Activated CD8-positive, alpha-beta memory T cell treated with anti-CD3 and anti-CD28 coated beads for 1 hour (primary cell): ENCODE measurements around the gene MBNL3.

Experiments used
- DNase-seq, 2 donors: peaks; one replicate each; pipeline ENCODE4 v3.0.0-alpha.2; 2020; ENCODE audit warnings: low read depth in 1 of 2; ENCODE audit errors: extremely low read depth in 1 of 2

The MBNL3 gene

GRCh38 chrX:132488819-132489577, at the start of gene MBNL3:
Gene MBNL3 (minus strand): TSS chrX:132489038. CDS start chrX:132439611, 49,427 bp downstream.
- DNase-seq = peak; percentile 27 to 39

- no peak for DNase-seq
These were observed 44.6 kb upstream of the MBNL3 start for GRCh38 chrX:132533409-132533808.

GRCh38 chrX:132532913-132533312, 44.1 kb upstream of the MBNL3 start:
- no peak for DNase-seq

- DNase-seq = no peak
These were observed 43.3 kb upstream of the MBNL3 start for GRCh38 chrX:132532097-132532496.

GRCh38 chrX:132520792-132521191, 32.0 kb upstream of the MBNL3 start:
- DNase-seq = no peak

GRCh38 chrX:132520213-132520612, 31.4 kb upstream of the MBNL3 start:
- no peak for DNase-seq

GRCh38 chrX:132518401-132518800, 29.6 kb upstream of the MBNL3 start:
- no peak for DNase-seq

- DNase-seq = no peak
These were observed 20.0 kb upstream of the MBNL3 start for GRCh38 chrX:132508834-132509233.

- no peak for DNase-seq
These were observed 16.3 kb upstream of the MBNL3 start for GRCh38 chrX:132505116-132505515.

GRCh38 chrX:132504417-132504816, 15.6 kb upstream of the MBNL3 start:
- DNase-seq = no peak

GRCh38 chrX:132501606-132502005, 12.8 kb upstream of the MBNL3 start:
- DNase-seq = no peak

- no peak for DNase-seq
These were observed 8.6 kb upstream of the MBNL3 start for GRCh38 chrX:132497432-132497831.

GRCh38 chrX:132493095-132493494, 4.3 kb upstream of the MBNL3 start:
- no peak for DNase-seq

GRCh38 chrX:132491191-132491590, 2.4 kb upstream of the MBNL3 start:
- DNase-seq = no peak

GRCh38 chrX:132489578-132490419, 961 bp upstream of the MBNL3 start:
- DNase-seq = no peak

GRCh38 chrX:132488180-132488705, 595 bp downstream of the MBNL3 start:
- no peak for DNase-seq

GRCh38 chrX:132486599-132487178, 2.1 kb downstream of the MBNL3 start:
- DNase-seq = no peak

- no peak for DNase-seq
These were observed 4.9 kb downstream of the MBNL3 start for GRCh38 chrX:132483951-132484350.

GRCh38 chrX:132483488-132483887, 5.3 kb downstream of the MBNL3 start:
- DNase-seq = no peak

- DNase-seq = no peak
These were observed 6.2 kb downstream of the MBNL3 start for GRCh38 chrX:132482632-132483031.

GRCh38 chrX:132481449-132481848, 7.4 kb downstream of the MBNL3 start:
- DNase-seq = no peak
